NCI-H1694 treated with DMSO at 0.1 percent for 48 hours (cell line): ENCODE measurements around the gene UBIAD1.
A peak's percentile ranks its signal among the peaks of the same experiment; 100 is the strongest.
"Not testable (repeated sequence)": the region's sequence is repeated elsewhere in the genome, so short reads cannot be mapped to it uniquely, and the experiment has no call there.

Experiments
- DNase-seq: peaks from one replicate; lab custom pipeline; 2025; lab: John Stamatoyannopoulos, UW

UBIAD1 gene, protein sequence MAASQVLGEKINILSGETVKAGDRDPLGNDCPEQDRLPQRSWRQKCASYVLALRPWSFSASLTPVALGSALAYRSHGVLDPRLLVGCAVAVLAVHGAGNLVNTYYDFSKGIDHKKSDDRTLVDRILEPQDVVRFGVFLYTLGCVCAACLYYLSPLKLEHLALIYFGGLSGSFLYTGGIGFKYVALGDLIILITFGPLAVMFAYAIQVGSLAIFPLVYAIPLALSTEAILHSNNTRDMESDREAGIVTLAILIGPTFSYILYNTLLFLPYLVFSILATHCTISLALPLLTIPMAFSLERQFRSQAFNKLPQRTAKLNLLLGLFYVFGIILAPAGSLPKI

DNA sequence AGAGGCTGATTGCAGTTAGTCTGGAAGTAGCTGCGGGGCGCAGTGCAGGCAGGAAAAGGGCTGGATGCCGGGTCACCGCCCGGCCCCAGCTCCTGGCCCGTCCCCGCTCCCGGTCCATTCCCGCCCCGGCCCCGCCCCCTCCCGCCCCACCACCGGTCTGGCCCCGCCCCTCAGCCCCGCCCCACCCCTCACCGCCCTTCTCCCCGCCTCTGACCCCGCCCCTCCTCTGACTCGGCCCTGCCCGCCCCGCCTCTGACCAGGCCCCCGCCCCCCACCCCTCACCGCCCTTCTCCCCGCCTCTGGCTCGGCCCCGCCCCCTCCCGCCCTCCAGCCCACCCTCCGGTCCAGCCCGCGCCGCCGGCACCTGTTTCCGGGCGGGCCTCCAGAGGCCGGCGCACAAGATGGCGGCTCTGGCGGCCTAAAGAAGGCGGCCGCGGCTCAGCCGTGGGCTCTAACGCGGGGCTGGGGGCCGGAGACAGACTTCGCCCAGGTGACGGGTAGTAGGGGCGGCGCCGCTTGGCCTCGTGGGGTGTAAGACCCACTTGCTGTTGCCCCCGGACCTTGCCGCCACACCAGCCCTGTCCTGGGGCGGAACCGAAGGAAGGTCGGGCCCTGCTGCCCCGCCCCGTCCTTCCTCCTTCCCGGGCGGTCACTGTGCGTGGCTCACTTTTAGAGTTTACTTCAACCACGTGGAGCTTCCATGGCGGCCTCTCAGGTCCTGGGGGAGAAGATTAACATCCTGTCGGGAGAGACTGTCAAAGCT, at the start of gene UBIAD1:
UBIAD1 (plus strand) TSS at position 367 of the 763 bp plus-strand sequence; CDS start at position 701, 334 bp downstream.
- DNase-seq = peak; percentile 45

DNA sequence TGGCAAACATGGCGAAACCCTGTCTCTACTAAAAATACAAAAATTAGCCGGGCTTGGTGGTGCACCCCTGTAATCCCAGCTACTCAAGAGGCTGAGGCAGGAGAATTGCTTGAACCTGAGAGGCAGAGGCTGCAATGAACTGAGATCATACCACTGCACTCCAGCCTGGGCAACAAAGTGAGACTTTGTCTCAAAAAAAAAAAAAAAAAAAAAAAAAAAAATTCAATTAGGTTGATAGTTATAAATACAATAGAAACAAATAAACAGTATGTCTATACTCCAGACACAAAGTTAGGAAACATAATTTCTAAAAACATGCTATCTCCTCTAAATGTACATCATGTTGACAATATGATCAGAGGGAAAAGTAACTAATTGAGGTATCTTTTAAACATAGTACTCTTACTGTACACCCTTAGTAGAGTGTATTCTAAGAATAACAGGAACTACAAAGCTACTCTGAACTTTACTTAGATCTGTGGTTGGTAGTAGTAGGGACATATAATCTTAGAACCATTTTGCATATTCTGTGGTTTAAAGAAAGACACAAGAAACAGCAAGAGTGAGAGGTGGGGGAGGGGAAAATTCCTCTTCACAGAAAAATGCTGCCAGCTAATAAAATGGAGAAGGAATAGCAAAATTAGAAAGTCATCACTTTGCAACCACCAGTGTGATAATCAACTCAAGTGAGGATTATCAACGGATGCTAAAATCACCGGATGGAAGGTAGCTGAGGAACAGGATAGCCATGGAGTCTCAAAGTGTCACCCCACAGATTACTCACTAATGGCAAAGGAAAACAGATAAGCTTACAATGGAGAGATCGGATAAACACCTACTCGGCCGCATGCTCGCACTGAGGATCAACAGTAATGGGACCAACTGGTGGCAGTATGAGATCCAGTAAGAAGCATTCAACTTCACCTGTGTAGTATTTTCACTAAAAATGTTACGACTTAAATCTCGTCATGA, 45.6 kb upstream of the UBIAD1 start:
- DNase-seq = no peak

DNA sequence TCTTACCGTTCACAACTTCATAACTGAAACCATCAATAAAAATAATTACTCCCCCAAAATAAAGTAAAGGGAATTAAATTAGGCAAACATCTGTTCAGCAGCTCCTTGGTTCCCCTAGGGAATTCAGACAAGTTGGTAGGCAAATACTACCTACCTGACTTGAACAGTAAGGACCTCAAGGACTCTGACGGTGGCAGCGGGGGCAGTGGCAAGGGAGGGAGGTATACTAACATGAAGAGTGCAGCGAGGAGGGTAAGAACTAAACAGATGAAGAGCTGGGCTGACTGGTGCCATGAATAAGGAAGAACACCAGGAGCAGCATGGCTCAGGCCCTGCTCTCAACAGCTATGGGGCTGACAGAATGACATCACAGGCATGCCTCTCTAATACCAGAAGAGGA, 43.8 kb upstream of the UBIAD1 start:
- DNase-seq = no peak

DNA sequence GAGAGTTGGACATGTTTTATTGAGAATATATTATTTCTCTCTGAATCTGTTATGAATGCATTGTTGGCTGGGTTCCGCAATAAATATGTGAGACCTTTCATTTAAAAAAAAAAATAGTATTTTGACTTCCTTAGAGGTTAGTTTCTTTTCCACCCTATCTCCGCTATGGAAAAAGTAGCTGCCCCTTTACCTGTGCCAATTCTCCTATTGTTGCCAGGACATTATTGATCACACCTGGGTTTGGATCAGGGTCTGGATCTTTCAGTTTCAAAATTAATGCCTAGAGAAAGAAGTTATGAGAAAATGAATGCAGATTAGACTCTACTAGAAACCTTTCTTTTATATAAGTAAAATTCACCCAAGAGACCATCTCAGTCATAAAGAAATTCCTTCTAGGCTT, 39.8 kb upstream of the UBIAD1 start:
- no peak for DNase-seq

DNA sequence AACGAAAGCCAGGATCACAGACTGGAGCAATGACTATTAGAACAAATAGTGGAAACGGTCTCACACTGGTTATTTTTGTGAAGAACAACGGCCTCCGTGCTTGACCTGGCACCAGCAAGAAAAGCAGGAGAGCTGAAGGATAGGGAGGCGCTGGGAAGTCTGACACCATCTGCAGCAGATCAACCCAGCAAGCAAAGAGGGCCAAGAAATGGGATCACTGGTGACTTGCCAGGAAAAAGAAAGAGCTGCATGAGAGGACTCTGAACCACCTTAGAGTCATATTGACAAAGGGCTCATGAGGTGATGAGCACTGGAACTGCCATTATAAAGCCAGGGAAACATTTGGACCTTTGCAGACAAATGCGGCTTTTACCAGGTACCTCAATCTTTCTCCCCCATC, 35.6 kb upstream of the UBIAD1 start:
- DNase-seq = no peak

DNA sequence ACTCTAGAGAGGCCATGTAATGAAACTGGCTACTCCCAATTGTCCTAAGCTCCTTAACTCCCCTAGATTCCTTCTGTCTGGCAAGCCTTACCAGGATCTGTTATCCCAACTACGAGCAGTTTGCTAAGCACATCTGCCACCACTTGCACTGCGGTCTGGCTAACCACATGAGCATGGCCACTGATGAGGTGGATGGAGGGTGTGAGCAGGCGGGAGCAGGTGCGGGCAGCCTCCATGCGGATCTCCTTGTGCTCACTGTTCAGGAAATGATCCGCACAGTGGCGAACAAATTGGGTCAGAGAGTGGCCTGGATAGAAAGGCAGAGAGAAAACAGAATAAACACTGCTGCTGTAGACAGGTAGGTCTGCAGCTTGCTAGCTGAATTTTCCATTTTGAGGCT, 34.7 kb upstream of the UBIAD1 start:
- no peak for DNase-seq

DNA sequence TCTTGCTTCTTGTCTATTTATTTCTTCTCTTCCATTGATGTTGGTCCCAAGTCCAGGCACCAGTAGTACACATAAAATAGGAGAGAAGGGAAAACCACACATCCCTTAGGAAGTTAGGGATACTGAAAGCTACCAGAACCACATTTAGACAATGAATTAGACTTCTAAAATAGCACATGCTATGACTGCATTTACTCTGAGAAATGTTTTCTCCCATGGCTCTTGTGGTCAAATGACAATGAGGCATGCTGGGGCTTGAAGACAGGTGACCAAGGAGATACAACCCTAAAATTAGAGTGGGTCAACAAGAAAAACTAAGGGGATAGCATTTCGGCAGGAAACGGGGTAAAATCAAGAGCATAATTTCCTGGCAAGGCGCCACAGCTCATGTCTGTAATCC, 27.8 kb upstream of the UBIAD1 start:
- DNase-seq = no peak

DNA sequence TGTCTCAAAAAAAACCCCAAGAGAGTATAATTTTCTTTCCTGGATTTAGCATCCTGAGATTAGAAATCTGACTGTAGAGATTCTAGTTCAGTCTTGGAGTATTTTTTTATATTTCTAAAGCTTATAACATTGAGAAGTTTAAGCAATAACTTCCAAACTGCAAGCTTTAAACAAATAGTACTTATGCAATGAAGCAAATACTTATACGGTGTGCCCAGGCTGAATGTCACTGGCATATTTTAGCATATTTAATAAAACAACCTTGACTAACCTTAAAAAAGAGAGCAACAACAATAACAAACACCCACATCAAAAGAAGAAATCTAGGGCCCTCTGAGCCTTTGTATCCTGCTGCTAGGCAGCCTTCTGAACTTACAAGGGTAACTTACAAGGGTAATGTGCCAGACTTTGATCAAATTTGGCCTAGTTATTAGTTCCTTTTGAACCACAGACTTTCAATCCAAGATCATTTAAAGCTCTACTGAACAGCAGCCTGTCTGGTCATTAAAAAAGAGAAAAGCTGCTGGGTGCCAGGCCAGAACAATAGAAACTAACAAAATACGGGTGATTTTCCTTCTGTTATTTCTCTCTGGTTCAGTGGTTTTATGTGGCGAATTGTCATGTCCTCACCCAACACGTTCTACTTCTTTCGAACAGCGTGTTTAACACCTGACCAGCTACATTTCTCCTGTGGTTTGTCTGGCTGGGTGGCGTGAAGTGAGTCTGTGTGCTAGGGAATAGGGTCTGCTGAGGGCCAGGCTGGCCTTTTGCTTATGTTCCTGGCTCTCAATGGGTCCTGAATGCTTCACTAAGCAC, 26.9 kb upstream of the UBIAD1 start:
- DNase-seq = no peak

DNA sequence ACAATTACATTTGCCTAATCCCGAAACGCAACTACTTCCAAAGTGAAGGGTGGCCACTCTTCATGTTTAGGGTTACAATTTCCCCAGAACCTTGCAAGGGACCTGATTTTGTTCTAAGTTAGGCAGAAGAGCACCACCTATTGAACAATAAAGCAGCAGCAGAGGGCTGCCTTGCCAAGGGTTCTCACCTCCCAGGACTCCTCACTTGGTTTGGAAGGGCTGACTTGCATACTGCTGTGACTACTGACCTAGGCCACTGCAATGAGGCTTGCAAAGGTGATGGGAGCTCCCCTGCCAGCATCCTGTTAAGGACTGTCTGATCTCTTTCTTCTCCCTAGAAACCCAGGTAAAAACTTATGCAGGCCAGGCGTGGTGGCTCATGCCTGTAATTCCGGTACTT, 24.8 kb upstream of the UBIAD1 start:
- no peak for DNase-seq

DNA sequence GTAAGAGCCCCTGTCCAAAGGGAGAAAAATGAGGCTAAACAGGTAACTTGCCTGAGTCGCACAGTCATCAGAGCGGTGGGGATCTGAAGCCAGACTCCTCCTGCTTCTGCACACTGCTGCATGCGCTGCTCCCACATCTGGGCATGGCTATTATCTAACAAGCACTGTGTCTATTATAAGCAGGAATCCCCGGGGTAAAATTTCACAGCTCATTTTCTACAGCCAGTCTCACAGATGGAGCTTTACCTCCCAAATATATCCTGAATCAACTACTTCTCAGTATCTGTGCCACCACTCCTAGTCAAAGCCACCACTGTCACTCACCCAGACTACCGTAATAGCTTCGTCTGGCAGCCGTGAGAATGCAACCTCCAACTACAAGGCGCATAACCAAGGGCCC, 20.5 kb upstream of the UBIAD1 start:
- DNase-seq = no peak

DNA sequence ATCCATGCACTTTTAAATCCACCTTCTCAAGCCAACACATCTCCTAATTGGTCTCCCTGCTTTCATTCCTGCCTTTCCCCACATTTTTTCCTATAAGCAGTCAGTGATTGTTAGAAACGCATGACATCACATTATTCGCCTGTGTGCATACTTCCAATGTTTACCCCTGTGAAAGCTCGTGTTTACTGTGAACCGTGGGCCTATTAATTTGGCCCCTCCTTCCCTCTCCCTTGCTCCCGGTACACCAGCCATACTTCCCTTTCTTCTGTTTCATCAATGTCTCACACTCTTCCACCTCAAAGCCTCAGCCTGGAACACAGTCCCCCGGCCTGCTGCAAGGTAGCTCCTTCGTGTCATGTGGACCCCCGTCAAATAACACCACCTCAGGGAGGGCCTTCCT, 19.8 kb upstream of the UBIAD1 start:
- DNase-seq = no peak

DNA sequence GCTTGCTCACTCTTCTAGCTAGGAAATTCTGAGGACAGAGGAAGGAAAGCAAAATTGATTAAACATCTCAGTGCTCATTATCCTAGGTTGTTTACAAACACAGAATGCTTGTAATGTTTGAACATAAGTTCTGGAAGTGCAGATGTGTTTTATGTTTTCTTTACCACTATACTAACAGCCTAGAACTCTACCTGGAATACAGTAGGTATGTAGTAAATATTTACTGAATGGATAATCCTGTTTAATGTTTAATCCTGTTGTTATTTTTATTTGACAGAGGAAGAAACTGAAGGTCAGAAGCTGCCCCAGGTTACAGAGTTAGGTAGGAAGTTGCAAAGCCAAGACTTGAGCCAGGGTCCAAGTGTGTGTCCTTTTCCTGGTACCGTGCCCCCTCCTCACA, 16.7 kb upstream of the UBIAD1 start:
- no peak for DNase-seq

DNA sequence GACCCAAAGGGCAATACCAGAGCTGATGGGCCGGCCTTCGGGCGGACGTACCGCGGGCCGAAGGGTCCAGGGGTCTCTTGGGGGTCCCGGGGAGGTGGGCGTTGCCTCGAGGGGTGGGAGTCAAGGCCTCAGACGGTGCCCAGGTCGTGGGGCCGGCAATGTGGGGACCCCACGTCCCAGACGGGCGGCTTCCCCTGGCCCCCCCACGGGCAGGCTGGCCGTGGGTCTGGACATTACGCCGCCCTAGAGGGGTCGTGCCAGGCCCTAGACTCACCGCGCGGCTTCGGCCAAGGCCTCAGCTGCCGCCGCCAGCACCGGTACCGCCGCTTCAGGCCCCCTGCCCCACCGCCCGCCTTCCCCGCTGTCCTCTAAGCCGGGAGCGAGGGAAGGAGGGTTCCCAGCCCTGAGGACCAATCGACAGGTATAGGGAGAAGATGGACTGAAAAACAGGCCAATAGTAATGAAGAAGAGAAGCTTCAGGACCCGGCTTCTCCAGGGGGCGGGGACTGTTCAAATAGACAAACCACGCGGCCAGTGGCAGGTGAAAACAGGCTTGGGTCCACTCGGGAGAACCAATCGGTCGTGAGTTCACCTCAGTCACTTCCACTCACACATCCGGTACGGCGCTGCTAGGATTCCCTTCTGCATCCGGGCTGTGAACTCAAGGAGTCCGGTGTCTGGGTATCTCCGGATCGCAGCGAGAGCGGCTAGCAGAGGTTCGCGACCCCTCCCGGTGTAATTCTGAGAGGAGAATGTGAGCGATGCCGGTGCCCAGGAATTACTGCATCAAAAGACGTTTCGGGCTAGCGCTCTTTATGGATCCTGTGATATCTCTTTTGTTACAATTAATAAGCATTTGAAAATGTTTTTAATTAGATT, 10.6 kb upstream of the UBIAD1 start, which contains the start of gene MTOR:
MTOR (minus strand) TSS at position 381 of the 879 bp plus-strand sequence. CDS start 3,142 bp downstream, outside the sequence.
- peak; percentile 98 for DNase-seq

DNA sequence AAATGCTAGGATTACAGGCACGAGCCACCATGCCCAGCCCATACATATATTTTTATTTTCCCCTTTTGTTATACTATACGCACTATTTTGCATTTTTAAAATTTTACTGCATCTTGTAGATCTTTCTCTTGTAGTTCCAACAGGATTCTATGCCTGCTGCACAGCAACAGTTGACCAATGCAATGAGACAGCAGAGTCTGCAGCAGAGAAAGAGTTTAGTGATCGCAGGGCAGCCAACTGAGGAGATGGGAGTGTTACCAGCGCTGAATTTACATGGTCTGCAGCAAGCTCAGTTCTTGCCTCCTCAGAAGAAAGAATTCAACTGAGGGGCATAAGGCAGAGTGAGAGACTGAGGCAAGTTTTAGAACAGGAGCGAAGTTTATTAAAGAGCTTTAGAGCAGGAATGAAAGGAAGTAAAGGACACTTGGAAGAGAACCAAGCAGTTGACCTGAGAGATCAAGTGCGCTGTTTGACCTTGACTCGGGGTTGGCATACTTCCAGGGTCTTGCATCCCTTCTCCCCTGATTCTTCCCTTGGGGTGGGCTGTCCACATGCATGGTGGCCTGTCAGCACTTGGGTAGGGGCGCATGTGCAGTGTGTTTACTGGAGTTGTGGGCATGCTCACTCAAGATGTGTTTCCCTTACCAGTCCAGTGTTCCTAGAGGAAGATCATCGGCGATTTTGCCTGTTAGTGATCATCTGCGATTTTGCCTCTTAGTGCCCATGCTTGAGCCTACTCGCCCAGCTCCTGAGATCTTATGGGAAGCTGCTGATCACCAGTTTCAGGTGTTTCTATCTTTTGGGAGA, 6.5 kb upstream of the UBIAD1 start:
- no peak for DNase-seq

DNA sequence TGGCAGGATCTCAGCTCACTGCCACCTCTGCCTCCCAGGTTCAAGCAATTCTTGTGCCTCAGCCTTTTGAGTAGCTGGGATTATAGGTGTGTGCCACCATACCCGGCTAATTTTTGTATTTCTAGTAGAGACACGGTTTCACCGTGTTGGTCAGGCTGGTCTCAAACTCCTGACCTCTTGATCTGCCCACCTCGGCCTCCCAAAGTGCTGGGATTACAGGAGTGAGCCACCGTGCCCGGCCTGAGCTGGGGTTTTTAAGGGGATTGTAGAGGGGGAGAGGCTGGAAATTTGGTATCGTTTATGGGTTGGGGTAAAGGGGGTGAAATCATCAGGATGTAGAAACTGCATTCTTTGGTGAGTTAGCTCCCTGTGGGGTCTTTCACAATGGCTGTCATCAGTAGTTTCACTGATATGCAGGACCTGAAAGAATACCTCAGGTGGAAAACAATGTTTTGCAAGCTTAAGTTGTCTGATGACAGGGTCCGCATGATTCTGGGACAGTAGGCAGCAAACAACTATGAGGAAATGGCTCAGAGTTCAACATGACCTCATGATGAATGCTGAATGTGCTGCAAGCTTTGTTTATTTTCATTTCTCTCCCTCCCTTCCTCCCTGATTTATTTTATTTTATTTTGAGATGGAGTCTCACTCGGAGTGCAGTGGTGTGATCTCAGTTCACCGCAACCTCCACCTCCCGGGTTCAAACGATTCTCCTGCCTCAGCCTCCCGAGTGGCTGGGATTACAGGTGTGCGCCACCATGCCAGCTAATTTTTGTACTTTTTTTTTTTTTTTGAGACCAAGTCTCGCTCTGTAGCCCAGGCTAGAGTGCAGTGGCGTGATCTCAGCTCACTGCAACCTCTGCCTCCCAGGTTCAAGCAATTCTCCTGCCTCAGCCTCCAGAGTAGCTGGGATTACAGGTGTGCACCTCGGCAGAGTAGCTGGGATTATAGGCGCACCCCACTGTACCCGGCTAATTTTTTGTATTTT, 5.4 kb upstream of the UBIAD1 start:
- not testable (repeated sequence) for DNase-seq

DNA sequence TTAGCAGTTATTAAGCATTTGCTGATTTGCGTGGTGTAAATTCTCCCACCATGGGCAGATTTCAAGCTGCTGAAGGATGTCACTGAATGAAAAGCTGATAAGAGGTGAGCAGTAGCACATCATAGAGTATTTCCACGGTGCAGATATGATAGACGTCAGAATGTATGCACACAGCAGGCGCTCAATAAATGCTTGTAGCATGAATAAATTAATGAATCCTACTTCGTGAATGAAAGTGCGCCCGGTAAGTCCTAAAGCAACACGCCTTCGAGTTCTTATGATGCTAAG, 510 bp upstream of the UBIAD1 start:
- DNase-seq = no peak

DNA sequence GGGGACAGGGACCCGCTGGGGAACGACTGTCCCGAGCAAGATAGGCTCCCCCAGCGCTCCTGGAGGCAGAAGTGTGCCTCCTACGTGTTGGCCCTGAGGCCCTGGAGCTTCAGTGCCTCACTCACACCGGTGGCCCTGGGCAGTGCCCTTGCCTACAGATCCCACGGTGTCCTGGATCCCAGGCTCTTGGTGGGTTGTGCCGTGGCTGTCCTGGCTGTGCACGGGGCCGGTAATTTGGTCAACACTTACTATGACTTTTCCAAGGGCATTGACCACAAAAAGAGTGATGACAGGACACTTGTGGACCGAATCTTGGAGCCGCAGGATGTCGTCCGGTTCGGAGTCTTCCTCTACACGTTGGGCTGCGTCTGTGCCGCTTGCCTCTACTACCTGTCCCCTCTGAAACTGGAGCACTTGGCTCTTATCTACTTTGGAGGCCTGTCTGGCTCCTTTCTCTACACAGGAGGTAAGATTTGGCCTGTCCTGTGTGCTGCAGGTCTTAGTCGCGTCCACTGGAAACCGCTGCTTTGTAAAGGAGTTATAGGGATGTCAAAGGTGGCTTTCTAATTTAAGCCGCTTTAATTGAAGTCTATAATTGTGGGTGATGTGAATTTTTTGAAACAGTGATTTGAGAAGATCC, 717 bp downstream of the UBIAD1 start:
- DNase-seq = no peak

DNA sequence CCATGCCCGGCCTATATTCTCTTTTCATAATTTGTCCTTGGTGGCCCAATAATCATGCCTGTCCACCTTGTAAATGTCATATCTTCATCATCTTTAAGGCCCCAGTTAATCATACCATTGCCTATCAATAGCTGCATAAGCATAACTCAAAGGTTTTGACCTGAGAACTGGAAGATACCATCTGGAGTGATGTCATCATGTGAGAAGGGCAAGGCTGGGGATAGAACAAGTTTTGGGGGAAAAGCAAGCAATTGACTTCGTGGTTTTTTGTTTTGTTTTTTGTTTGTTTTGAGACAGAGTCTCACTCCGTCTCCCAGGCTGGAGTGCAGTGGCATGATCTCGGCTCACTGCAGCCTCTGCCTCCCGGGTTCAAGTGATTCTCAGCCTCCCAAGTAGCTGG, 6.2 kb downstream of the UBIAD1 start:
- DNase-seq = no peak
